A673 (cell line): ENCODE measurements around the gene ATP6AP1. TPM values are rescaled to one million over a fixed set of nuclear protein-coding genes. Genes with fewer than 3 reads are reported as not detected.

ENCODE experiments used
- Bru-seq: library from RNA; stranded (reverse); fragments of 400-500 nt; gene quantifications from one replicate; lab custom pipeline; 2021; lab: Mats Ljungman, UMichigan
- BruChase-seq, 2 experiments: library from RNA; stranded (reverse); fragments of 400-500 nt; gene quantifications; one replicate each; lab custom pipeline; 2021; lab: Mats Ljungman, UMichigan
- BruUV-seq: library from RNA; stranded (reverse); fragments of 400-500 nt; replicated peaks from 2 replicates; lab custom pipeline; 2021; lab: Mats Ljungman, UMichigan
- CTCF ChIA-PET: fragments of 300-600 bp; sonication (Branson Sonifier 250); formaldehyde crosslinking; loops from one replicate; lab custom pipeline; 2022; ENCODE audit warnings: antibody characterized with exemption; lab: Charles Lee
- POLR2A ChIA-PET: fragments of 300-600 bp; sonication (Branson Sonifier 250); formaldehyde crosslinking; loops from one replicate; lab custom pipeline; 2022; ENCODE audit warnings: antibody characterized with exemption; ENCODE audit not compliant: low non-redundant PET; lab: Charles Lee
- DNase-seq: peaks from one replicate; pipeline ENCODE4 v3.0.0-alpha.2; 2015; ENCODE audit warnings: low spot score
- H3K27ac ChIP-seq: fragments of 200-600 bp; sonication (generic); 2 replicates; pipeline ENCODE4 v1.5.1; 2016; ENCODE audit warnings: mixed run types, low read depth, mild to moderate bottlenecking, mixed read lengths, antibody characterized with exemption, low read length; ENCODE audit not compliant: poor library complexity, severe bottlenecking
- H3K27me3 ChIP-seq: fragments of 200-600 bp; sonication (generic); replicated peaks from 2 replicates; pipeline ENCODE4 v1.6.1; 2017; ENCODE audit warnings: mixed run types, low read depth, mild to moderate bottlenecking, mixed read lengths, antibody characterized with exemption, low read length; ENCODE audit not compliant: insufficient read depth, poor library complexity
- H3K36me3 ChIP-seq: fragments of 200-600 bp; sonication (generic); 2 replicates; pipeline ENCODE4 v1.6.1; 2016; ENCODE audit warnings: mixed run types, mild to moderate bottlenecking, mixed read lengths, antibody characterized with exemption, low read length; ENCODE audit not compliant: insufficient read depth, poor library complexity, severe bottlenecking
- H3K4me1 ChIP-seq: fragments of 200-600 bp; sonication (generic); 2 replicates; pipeline ENCODE4 v1.6.1; 2017; ENCODE audit warnings: mixed run types, mild to moderate bottlenecking, mixed read lengths, antibody characterized with exemption, low read length; ENCODE audit not compliant: insufficient read depth, poor library complexity, severe bottlenecking
- H3K4me3 ChIP-seq: fragments of 200-600 bp; sonication (generic); 2 replicates; pipeline ENCODE4 v1.5.1; 2016; ENCODE audit warnings: low read depth, mixed run types, mild to moderate bottlenecking, mixed read lengths, low read length; ENCODE audit not compliant: poor library complexity, severe bottlenecking
- H3K9me3 ChIP-seq: fragments of 200-600 bp; sonication (generic); 2 replicates; pipeline ENCODE4 v1.6.1; 2016; ENCODE audit warnings: mixed run types, low read depth, mild to moderate bottlenecking, mixed read lengths, antibody characterized with exemption, low read length; ENCODE audit not compliant: poor library complexity, severe bottlenecking
- EZH2 ChIP-seq: fragments of 200-600 bp; sonication (generic); IDR thresholded peaks from 2 replicates; pipeline ENCODE4 v1.6.1; 2017; ENCODE audit warnings: borderline replicate concordance, low read depth, mild to moderate bottlenecking, mixed read lengths, antibody characterized with exemption, low read length; ENCODE audit not compliant: poor library complexity, severe bottlenecking
- intact Hi-C: fragments of 100-400 bp; cut with micrococcal nuclease; formaldehyde crosslinking; loops from one replicate; pipeline ENCODE4 v1.10.0; 2022; ENCODE audit not compliant: unreplicated experiment
- long read RNA-seq: library from polyadenylated mRNA; stranded (forward); transcript quantifications from one replicate; pipeline ENCODE4 v2.0.0, GENCODE V29; 2022
- total RNA-seq: library from RNA; stranded (reverse); gene quantifications from 2 replicates; pipeline ENCODE4 v1.2.3, GENCODE V29; 2021
- TF ChIP-seq, protein P1 (sequence below): fragments of 300-800, 200-600 bp; sonication (generic); conservative IDR thresholded peaks from 2 replicates; pipeline ENCODE4 v1.5.1; 2017; ENCODE audit warnings: low read depth, mild to moderate bottlenecking, antibody characterized with exemption, low read length, moderate library complexity, mixed read lengths

Gene ATP6AP1, protein sequence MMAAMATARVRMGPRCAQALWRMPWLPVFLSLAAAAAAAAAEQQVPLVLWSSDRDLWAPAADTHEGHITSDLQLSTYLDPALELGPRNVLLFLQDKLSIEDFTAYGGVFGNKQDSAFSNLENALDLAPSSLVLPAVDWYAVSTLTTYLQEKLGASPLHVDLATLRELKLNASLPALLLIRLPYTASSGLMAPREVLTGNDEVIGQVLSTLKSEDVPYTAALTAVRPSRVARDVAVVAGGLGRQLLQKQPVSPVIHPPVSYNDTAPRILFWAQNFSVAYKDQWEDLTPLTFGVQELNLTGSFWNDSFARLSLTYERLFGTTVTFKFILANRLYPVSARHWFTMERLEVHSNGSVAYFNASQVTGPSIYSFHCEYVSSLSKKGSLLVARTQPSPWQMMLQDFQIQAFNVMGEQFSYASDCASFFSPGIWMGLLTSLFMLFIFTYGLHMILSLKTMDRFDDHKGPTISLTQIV
- total RNA-seq (77.1 and 77.5 TPM in 2 replicates), Bru-seq, nascent RNA (percentile 56 among the genes with signal in this experiment), BruChase-seq, experiment 1, labeled RNA remaining after a 2-hour chase (percentile 68 among the genes with signal in this experiment), BruChase-seq, experiment 2, labeled RNA remaining after a 6-hour chase (percentile 82 among the genes with signal in this experiment)
- long read RNA-seq, full-length matches to known transcripts, result 69 of 81 reads
- long read RNA-seq, partial matches to known transcripts, result 9 of 81 reads
- long read RNA-seq, other reads (novel, unspliced or antisense), result 3 of 81 reads

DNA sequence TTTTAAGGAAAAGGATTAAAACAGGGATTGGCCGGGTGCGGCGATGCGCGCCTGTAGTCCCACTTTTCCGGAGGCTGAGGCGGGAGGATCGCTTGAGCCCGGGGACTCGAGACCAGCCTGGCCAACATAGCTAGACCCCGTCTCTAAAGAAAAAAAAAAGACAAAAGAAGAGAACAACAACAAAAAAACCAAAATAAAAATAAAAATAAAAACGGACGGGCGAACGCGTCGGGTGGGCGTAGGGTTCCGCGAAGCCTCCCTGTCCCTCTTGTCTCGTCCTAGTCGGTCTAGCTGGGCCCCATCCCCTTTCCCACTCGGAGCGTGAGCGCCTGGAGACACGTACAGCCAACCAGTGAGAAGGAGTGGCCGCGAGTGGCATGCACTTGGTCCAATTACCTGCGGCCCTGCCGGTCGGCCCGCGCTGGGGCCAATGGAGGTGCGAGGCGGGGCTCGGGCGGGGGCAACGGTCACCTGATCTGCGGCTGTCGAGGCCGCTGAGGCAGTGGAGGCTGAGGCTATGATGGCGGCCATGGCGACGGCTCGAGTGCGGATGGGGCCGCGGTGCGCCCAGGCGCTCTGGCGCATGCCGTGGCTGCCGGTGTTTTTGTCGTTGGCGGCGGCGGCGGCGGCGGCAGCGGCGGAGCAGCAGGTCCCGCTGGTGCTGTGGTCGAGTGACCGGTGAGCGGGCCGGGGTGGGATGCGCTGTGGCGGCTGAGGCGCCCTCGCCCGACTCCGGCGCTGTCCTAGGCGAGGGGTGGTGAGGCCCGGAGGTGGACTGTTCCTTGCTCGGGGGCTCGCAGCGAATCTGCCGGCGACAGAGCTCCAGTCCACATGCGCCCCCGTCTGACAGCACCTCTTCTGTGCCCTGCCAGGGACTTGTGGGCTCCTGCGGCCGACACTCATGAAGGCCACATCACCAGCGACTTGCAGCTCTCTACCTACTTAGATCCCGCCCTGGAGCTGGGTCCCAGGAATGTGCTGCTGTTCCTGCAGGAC lies at the start of gene ATP6AP1:
ATP6AP1 (plus strand) TSS at position 502 of the 996 bp plus-strand sequence; CDS start at position 518, 16 bp downstream.
- Histone ChIP-seq H3K27me3 (no peaks in the 10 kb centered on the region), H3K27ac (peak within 1 kb of the TSS; percentile 67), H3K4me3 (peak within 1 kb of the TSS; percentile 73), H3K4me1 (peaks cover 5% of the 10 kb centered on the region), H3K9me3 (no peaks in the 10 kb centered on the region), H3K36me3 (peaks cover 4% of the 10 kb centered on the region)
- no TSS peak for BruUV-seq
- intact Hi-C loops, result no loop called here
- no peak for TF ChIP-seq EZH2
- TF ChIP-seq, protein P1, sequence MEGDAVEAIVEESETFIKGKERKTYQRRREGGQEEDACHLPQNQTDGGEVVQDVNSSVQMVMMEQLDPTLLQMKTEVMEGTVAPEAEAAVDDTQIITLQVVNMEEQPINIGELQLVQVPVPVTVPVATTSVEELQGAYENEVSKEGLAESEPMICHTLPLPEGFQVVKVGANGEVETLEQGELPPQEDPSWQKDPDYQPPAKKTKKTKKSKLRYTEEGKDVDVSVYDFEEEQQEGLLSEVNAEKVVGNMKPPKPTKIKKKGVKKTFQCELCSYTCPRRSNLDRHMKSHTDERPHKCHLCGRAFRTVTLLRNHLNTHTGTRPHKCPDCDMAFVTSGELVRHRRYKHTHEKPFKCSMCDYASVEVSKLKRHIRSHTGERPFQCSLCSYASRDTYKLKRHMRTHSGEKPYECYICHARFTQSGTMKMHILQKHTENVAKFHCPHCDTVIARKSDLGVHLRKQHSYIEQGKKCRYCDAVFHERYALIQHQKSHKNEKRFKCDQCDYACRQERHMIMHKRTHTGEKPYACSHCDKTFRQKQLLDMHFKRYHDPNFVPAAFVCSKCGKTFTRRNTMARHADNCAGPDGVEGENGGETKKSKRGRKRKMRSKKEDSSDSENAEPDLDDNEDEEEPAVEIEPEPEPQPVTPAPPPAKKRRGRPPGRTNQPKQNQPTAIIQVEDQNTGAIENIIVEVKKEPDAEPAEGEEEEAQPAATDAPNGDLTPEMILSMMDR, result 0 out of 2 replicates have a peak, but pooled peaks have one; percentile 15
- CTCF ChIA-PET, result interaction anchor here (0.6 kb wide), 1 partner anchor 300 kb away, joined by 9 read pairs; no protein-coding TSS in a partner anchor
- DNase-seq, result peak; percentile 94
- POLR2A ChIA-PET, result no interaction called here

DNA sequence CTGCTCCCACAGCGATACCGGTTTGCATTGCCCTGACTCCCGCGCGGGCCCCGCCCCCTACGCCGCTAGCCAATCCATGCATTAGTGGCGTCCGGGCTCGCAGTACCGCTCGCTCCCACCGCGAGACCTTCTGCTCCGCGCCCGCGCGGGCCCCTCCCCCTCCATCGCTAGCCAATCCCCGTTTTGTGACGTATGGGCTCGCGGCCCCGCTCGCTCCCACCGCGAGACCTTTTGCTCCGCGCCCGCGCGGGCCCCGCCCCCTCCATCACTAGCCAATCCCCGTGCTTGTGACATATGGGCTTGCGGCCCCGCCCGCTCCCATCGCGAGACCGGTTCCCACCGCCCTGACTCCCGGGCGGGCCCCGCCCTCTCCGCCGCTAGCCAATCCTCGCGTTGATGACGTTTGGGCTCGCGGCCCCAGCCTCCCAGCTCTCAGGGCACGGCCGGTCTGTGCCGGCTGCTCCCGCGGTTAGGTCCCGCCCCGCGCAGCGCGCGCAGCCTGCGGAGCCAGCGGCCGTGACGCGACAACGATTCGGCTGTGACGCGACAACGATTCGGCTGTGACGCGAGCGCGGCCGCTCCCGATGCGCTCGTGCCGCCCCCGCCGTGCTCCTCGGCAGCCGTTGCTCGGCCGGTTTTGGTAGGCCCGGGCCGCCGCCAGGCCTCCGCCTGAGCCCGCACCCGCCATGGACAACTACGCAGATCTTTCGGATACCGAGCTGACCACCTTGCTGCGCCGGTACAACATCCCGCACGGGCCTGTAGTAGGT lies 49.5 kb upstream of the ATP6AP1 start, which contains the start of gene EMD:
EMD (plus strand) TSS at position 497 of the 770 bp plus-strand sequence; CDS start at position 687, 190 bp downstream.
- Histone ChIP-seq H3K27me3 (no peaks in the 10 kb centered on the region), H3K4me1 (no peaks in the 10 kb centered on the region), H3K4me3 (peak within 1 kb of the TSS; percentile 96), H3K9me3 (no peaks in the 10 kb centered on the region), H3K27ac (peak within 1 kb of the TSS; percentile 100), H3K36me3 (no peaks in the 10 kb centered on the region)
- intact Hi-C loops, result no loop called here
- POLR2A ChIA-PET, result interaction anchor here (1.0 kb wide), 1 partner anchor 10 kb away, joined by 8 read pairs; no protein-coding TSS in a partner anchor
- DNase-seq, result peak; percentile 98
- no peak for TF ChIP-seq EZH2
- TF ChIP-seq, protein P1, result no peak
- CTCF ChIA-PET, result no interaction called here
- no TSS peak for BruUV-seq
